ENCODE results near the gene GTF2H3.

GTF2H3 gene

GRCh38 chr12:123633379-123634141 is at the start of gene GTF2H3, which contains the start of gene EIF2B1:
Gene GTF2H3 (plus strand): TSS chr12:123633829. CDS start chr12:123633860, 31 bp downstream.
Gene EIF2B1 (minus strand): TSS chr12:123633686. CDS start chr12:123633557, 129 bp downstream.
- DNase-seq (ENCODE audit: extremely low read depth, low read depth): peak; percentile 85
- TF ChIP-seq, protein P1, sequence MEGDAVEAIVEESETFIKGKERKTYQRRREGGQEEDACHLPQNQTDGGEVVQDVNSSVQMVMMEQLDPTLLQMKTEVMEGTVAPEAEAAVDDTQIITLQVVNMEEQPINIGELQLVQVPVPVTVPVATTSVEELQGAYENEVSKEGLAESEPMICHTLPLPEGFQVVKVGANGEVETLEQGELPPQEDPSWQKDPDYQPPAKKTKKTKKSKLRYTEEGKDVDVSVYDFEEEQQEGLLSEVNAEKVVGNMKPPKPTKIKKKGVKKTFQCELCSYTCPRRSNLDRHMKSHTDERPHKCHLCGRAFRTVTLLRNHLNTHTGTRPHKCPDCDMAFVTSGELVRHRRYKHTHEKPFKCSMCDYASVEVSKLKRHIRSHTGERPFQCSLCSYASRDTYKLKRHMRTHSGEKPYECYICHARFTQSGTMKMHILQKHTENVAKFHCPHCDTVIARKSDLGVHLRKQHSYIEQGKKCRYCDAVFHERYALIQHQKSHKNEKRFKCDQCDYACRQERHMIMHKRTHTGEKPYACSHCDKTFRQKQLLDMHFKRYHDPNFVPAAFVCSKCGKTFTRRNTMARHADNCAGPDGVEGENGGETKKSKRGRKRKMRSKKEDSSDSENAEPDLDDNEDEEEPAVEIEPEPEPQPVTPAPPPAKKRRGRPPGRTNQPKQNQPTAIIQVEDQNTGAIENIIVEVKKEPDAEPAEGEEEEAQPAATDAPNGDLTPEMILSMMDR (IDR thresholded peaks at IDR 0.05; ENCODE audit: low read depth, low read length): no peak

DNA sequence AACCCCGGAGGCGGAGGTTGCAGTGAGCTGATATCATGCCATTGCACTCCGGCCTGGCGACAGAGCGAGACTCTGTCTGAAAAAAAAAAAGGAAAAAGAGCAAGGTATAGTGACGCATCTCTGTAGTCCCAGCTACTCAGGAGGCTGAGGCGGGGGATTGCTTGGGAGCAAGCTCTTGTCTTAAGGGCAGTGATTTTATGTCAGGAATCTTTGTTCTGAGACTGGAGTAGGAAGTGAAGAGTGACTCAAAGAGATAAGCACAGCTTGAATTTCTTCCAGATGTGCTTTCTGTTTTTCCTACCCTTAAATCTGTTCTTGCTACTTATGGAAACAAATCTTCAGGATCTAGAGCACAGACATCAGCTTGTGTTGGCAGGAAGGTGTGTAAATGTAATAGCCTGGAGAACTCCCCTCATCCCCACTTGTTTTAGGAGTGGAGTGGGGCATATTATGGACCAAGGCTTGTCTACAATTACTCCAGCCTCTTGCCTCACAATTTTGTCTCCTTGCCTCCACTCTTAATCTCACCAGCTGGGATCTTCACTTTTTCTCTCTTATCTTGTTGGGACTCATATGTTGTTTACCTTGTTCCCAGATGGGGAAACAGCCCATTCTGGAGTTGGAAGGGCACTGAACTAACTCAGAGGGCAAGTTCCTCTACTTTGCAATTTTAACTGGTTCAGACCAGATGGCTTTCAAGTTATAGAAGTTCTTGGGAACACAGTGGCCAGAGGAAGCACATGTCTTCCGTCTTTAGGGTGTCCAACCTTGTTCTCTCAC is 41.7 kb upstream of the GTF2H3 start:
- no peak for DNase-seq (ENCODE audit: extremely low read depth, low read depth)

GRCh38 chr12:123595729-123596128 is 37.9 kb upstream of the GTF2H3 start:
- TF ChIP-seq, protein P1 (IDR thresholded peaks at IDR 0.05; ENCODE audit: low read depth, low read length): no peak
- no peak for DNase-seq (ENCODE audit: extremely low read depth, low read depth)

More for the DNA sequence above, 41.7 kb upstream of the GTF2H3 start:
- TF ChIP-seq, protein P1 (IDR thresholded peaks at IDR 0.05; ENCODE audit: low read depth, low read length): no peak

- no peak for DNase-seq (ENCODE audit: extremely low read depth, low read depth)
These were observed 36.5 kb upstream of the GTF2H3 start for GRCh38 chr12:123597100-123597499.

DNA sequence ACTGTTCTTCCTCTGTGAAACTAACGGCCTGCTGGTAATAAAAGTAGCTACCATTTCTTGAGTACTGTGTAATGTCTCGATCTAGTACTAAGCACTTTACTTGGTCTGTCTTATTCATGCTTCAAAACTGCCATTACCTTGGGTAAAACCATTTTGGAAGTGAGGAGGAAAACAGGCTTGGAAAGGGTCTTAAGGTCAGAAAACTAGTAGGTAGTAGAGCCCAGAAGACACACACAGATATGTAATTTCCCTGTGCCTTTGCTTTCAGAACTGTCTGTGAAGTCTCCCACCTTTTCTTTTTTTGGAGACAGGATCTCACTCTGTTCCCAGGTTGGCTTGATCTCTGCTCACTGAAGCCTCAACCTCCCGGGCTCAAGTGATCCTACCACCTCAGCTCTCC is 35.1 kb upstream of the GTF2H3 start:
- DNase-seq (ENCODE audit: extremely low read depth, low read depth): no peak
- TF ChIP-seq, protein P1 (IDR thresholded peaks at IDR 0.05; ENCODE audit: low read depth, low read length): no peak

More at GRCh38 chr12:123597100-123597499, 36.5 kb upstream of the GTF2H3 start:
- TF ChIP-seq, protein P1 (IDR thresholded peaks at IDR 0.05; ENCODE audit: low read depth, low read length): no peak

DNA sequence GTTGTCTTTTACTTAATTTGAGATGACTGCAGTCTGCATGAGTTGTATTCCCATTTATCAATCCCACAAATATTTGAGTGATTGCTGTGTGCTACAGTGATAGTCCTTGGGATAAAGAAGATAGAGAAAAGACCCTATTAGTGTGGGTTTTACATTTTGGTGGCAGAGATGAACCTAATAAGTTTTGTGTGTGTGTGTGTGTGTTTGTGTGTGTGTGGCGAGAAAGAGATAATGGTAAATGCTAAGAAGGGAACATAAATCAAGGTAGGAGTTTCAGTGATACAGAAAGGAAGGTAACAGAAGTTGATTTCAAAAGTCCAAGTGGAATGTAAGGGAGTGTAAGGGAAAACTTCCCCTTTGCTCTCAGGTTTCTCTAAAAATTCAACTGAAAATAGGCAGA is 34.3 kb upstream of the GTF2H3 start:
- TF ChIP-seq, protein P1 (IDR thresholded peaks at IDR 0.05; ENCODE audit: low read depth, low read length): no peak

GRCh38 chr12:123599721-123600120 is 33.9 kb upstream of the GTF2H3 start:
- DNase-seq (ENCODE audit: extremely low read depth, low read depth): no peak
- TF ChIP-seq, protein P1 (IDR thresholded peaks at IDR 0.05; ENCODE audit: low read depth, low read length): no peak

More for the DNA sequence above, 34.3 kb upstream of the GTF2H3 start:
- DNase-seq (ENCODE audit: extremely low read depth, low read depth): no peak

All from AG09319 (cell line).